DOHH2 (cell line): ENCODE measurements around the gene TMEM259.

Source experiments
- H3F3A ChIP-seq: fragments of 200-600 bp; sonication (generic), shearing (Covaris generic); 2 replicates; pipeline ENCODE4 v1.6.0; 2016; ENCODE audit warnings: antibody characterized with exemption, mild to moderate bottlenecking; ENCODE audit not compliant: control insufficient read depth, insufficient read depth
- H3K27ac ChIP-seq: fragments of 200-600 bp; sonication (generic); 2 replicates; pipeline ENCODE4 v1.5.1; 2014; ENCODE audit warnings: low read depth, mild to moderate bottlenecking, low read length, moderate library complexity
- H3K27me3 ChIP-seq: fragments of 200-600 bp; sonication (generic); 2 replicates; pipeline ENCODE4 v1.6.1; 2014; ENCODE audit warnings: mild to moderate bottlenecking, low read length, mixed read lengths; ENCODE audit not compliant: control insufficient read depth
- H3K36me3 ChIP-seq: fragments of 200-600 bp; sonication (generic); 2 replicates; pipeline ENCODE4 v1.6.1; 2014; ENCODE audit warnings: mild to moderate bottlenecking, low read length, moderate library complexity, mixed read lengths; ENCODE audit not compliant: control insufficient read depth
- H3K4me1 ChIP-seq: fragments of 200-600 bp; sonication (generic); 2 replicates; pipeline ENCODE4 v1.6.1; 2014; ENCODE audit warnings: mild to moderate bottlenecking, low read length, mixed read lengths; ENCODE audit not compliant: control insufficient read depth
- H3K4me2 ChIP-seq: fragments of 200-600 bp; sonication (generic); 2 replicates; pipeline ENCODE4 v1.6.0; 2014; ENCODE audit warnings: mild to moderate bottlenecking, low read length, moderate library complexity
- H3K4me3 ChIP-seq: fragments of 200-600 bp; sonication (generic); 2 replicates; pipeline ENCODE4 v1.5.1; 2014; ENCODE audit warnings: mild to moderate bottlenecking, low read length, mixed read lengths
- H3K79me2 ChIP-seq: fragments of 200-600 bp; sonication (generic); 2 replicates; pipeline ENCODE4 v1.6.1; 2014; ENCODE audit warnings: mild to moderate bottlenecking, low read length, mixed read lengths; ENCODE audit not compliant: control insufficient read depth
- H3K9me2 ChIP-seq: fragments of 200-600 bp; sonication (generic); replicated peaks from 2 replicates; pipeline ENCODE4 v1.6.1; 2014; ENCODE audit warnings: mild to moderate bottlenecking, low read length, mixed read lengths; ENCODE audit not compliant: control insufficient read depth
- H3K9me3 ChIP-seq: fragments of 200-600 bp; sonication (generic); 2 replicates; pipeline ENCODE4 v1.6.1; 2014; ENCODE audit warnings: antibody characterized with exemption, low read length, mixed read lengths; ENCODE audit not compliant: control insufficient read depth, insufficient read depth
- H4K20me1 ChIP-seq: fragments of 200-600 bp; sonication (generic); 2 replicates; pipeline ENCODE4 v1.6.0; 2014; ENCODE audit warnings: low read depth, mild to moderate bottlenecking, antibody characterized with exemption, low read length, moderate library complexity; ENCODE audit not compliant: control insufficient read depth, insufficient read depth
- EZH2phosphoT487 ChIP-seq: fragments of 200-600 bp; sonication (generic); IDR thresholded peaks from 2 replicates; pipeline ENCODE4 v1.6.1; 2017; ENCODE audit warnings: borderline replicate concordance, mild to moderate bottlenecking, antibody characterized with exemption, low read length, moderate library complexity, mixed read lengths
- TF ChIP-seq, protein P1 (sequence below): fragments of 200-600 bp; sonication (generic); IDR thresholded peaks from one replicate; pipeline ENCODE4 v1.5.1; 2014; ENCODE audit warnings: antibody characterized with exemption, mild to moderate bottlenecking, low read depth, low read length; ENCODE audit not compliant: poor library complexity, severe bottlenecking

TMEM259 gene

DNA sequence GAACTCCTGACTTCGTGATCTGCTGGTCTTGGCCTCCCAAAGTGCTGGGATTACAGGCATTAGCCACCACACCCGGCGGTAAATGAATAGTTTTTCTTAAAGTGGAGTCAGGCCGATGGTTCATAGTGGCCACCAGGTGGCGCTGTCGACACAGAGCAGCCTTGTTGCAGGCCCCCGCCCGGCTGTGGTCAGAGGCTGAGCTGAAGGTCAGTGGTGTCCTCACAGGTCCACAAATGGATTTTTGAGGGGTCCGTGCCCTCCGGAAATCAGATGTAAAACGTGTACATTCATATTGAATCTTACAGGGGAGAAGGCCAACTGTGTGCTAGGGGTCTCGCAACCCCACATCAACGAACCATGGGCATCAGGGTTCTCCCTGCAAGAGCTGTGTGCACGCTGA, 50.2 kb downstream of the TMEM259 start:
- Histone ChIP-seq H3K79me2 (no peaks in the 10 kb centered on the region), H3K27me3 (no peaks in the 10 kb centered on the region), H3K4me1 (no peaks in the 10 kb centered on the region), H3F3A (no peaks in the 10 kb centered on the region), H3K4me3 (no peak overlapping the region), H3K9me3 (peaks cover 13% of the 10 kb centered on the region), H3K36me3 (no peaks in the 10 kb centered on the region), H3K4me2 (no peak overlapping the region), H3K9me2 (no peaks in the 10 kb centered on the region), H4K20me1 (no peaks in the 10 kb centered on the region), H3K27ac (no peak overlapping the region)
- TF ChIP-seq EZH2phosphoT487, result no peak
- TF ChIP-seq, protein P1, sequence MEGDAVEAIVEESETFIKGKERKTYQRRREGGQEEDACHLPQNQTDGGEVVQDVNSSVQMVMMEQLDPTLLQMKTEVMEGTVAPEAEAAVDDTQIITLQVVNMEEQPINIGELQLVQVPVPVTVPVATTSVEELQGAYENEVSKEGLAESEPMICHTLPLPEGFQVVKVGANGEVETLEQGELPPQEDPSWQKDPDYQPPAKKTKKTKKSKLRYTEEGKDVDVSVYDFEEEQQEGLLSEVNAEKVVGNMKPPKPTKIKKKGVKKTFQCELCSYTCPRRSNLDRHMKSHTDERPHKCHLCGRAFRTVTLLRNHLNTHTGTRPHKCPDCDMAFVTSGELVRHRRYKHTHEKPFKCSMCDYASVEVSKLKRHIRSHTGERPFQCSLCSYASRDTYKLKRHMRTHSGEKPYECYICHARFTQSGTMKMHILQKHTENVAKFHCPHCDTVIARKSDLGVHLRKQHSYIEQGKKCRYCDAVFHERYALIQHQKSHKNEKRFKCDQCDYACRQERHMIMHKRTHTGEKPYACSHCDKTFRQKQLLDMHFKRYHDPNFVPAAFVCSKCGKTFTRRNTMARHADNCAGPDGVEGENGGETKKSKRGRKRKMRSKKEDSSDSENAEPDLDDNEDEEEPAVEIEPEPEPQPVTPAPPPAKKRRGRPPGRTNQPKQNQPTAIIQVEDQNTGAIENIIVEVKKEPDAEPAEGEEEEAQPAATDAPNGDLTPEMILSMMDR, result peak; percentile 82

DNA sequence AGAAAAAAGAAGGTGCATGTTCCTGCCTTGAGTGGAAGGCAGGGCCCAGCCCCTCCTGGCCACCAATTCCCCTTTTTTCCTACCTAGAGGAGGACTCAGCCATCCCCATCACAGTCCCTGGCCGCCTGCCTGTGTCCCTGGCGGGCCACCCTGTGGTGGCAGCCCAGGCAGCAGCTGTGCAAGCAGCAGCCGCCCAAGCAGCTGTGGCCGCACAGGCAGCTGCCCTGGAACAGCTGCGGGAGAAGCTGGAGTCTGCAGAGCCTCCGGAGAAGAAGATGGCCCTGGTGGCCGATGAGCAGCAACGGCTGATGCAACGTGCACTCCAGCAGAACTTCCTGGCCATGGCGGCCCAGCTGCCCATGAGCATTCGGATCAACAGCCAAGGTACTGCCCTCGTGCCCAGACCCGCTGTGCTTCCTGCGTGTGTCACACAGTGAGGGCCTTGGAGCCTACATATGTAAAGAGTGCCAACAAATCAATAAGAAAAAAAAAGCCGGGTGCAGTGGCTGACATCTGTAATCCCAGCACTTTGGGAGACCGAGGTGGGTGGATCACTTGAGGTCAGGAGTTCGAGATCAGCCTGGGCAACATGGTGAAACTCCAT, 54.3 kb downstream of the TMEM259 start:
- Histone ChIP-seq H3K36me3 (no peaks in the 10 kb centered on the region), H3K4me1 (no peaks in the 10 kb centered on the region), H3K9me2 (no peaks in the 10 kb centered on the region), H3K27me3 (no peaks in the 10 kb centered on the region), H3K4me3 (no peak overlapping the region), H3F3A (no peaks in the 10 kb centered on the region), H3K27ac (no peak overlapping the region), H3K79me2 (no peaks in the 10 kb centered on the region), H3K4me2 (no peak overlapping the region), H3K9me3 (peaks cover 10% of the 10 kb centered on the region), H4K20me1 (no peaks in the 10 kb centered on the region)
- TF ChIP-seq EZH2phosphoT487, result no peak
- TF ChIP-seq, protein P1, result no peak

DNA sequence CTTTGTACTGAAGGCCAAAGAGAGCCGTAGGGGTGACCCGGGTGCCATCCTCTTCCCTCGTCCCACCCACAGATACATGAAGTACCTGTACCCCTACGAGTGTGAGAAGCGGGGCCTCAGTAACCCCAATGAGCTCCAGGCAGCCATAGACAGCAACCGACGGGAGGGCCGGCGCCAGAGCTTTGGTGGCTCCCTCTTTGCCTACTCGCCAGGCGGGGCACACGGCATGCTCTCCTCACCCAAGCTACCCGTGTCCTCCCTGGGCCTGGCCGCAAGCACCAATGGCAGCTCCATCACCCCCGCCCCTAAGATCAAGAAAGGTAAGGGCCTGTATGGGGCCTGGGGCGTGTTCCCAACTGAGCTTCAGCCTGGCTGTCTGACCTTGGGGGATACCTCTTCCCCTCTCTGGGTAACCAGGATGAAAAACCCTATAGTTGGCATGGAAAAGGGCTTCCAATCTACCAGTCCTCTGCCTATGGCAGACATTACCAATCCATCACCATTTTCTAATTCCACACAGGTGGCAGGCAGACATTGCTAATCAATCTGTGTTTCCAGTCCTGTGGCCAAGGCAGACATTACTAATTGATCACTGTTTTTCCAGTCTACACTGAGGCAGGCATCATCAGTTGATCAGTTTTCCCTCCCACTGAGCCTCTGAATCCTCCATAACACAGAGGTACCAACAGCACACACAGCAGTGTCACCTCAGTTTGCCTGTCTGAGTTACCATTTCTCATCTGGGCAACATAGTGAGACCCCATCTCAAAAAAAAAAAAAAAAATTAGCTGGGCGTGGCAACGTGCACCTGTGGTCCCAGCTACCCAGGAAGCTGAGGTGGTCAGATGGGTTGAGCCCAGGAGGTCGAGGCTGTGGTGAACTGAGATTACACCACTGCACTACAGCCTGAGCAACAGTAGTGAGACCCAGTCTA, 55.9 kb downstream of the TMEM259 start:
- Histone ChIP-seq H3K27ac (no peak overlapping the region), H3K9me3 (no peaks in the 10 kb centered on the region), H3K9me2 (no peaks in the 10 kb centered on the region), H3F3A (no peaks in the 10 kb centered on the region), H3K36me3 (no peaks in the 10 kb centered on the region), H3K79me2 (no peaks in the 10 kb centered on the region), H3K4me2 (no peak overlapping the region), H4K20me1 (no peaks in the 10 kb centered on the region), H3K27me3 (no peaks in the 10 kb centered on the region), H3K4me3 (no peak overlapping the region), H3K4me1 (no peaks in the 10 kb centered on the region)
- no peak for TF ChIP-seq EZH2phosphoT487
- TF ChIP-seq, protein P1, result no peak
